K562 (cell line): ENCODE measurements around the gene SARS2. TPM values are rescaled to one million over a fixed set of nuclear protein-coding genes. Genes with fewer than 3 reads are reported as not detected.

ENCODE experiments used
- ATF1 ChIP-seq, 2 experiments: fragments of 450-650 bp in 1 of 2; IDR thresholded peaks; 2 replicates each; pipeline ENCODE4 v1.6.1; 2016; ENCODE audit warnings: missing compliant biosample characterization in 1 of 2, missing genetic modification characterization in 1 of 2
- CBFB ChIP-seq: sonication (generic); formaldehyde crosslinking; IDR thresholded peaks from 2 replicates; pipeline ENCODE4 v1.4.0; 2020; ENCODE audit warnings: mild to moderate bottlenecking, missing genetic modification reagents
- CC2D1A ChIP-seq: fragments of 450-650 bp; IDR thresholded peaks from 2 replicates; pipeline ENCODE4 v1.6.1; 2017; ENCODE audit warnings: mild to moderate bottlenecking
- ELK3 ChIP-seq: fragments of 450-650 bp; formaldehyde crosslinking; IDR thresholded peaks from 2 replicates; pipeline ENCODE4 v1.4.0; 2020; ENCODE audit warnings: mild to moderate bottlenecking
- EP400 ChIP-seq: fragments of 450-650 bp; IDR thresholded peaks from 2 replicates; pipeline ENCODE4 v1.6.1; 2017; ENCODE audit warnings: antibody characterized with exemption, mild to moderate bottlenecking, moderate library complexity
- GTF2A2 ChIP-seq: IDR thresholded peaks from 2 replicates; pipeline ENCODE4 v1.6.1; 2016; ENCODE audit warnings: mild to moderate bottlenecking, missing genetic modification characterization, missing compliant biosample characterization
- HDAC8 ChIP-seq: fragments of 450-650 bp; IDR thresholded peaks from 2 replicates; pipeline ENCODE4 v1.6.1; 2016; ENCODE audit warnings: mild to moderate bottlenecking, missing genetic modification characterization, moderate library complexity, missing compliant biosample characterization
- JUND ChIP-seq, 2 experiments: IDR thresholded peaks; 2 replicates in 1 of 2; 3 replicates in 1 of 2; pipeline ENCODE4 v1.6.1; 2011; ENCODE audit warnings: borderline replicate concordance in 2 of 2, low read depth in 2 of 2, low read length in 2 of 2, improper control_type of control experiment in 1 of 2, missing biosample characterization in 1 of 2, missing genetic modification characterization in 1 of 2, missing genetic modification reagents in 1 of 2
- LARP7 ChIP-seq: fragments of 450-650 bp; IDR thresholded peaks from 2 replicates; pipeline ENCODE4 v1.6.1; 2016
- PML ChIP-seq: IDR thresholded peaks from 2 replicates; pipeline ENCODE4 v1.6.1; 2012; ENCODE audit warnings: low read length, inconsistent platforms
- POLR3G ChIP-seq: IDR thresholded peaks from 2 replicates; pipeline ENCODE4 v1.6.1; 2011; ENCODE audit not compliant: insufficient read length, insufficient replicate concordance; ENCODE audit errors: extremely low read depth
- ZKSCAN8 ChIP-seq: fragments of 200-800 bp; sonication (Bioruptor generic); IDR thresholded peaks from 2 replicates; pipeline ENCODE4 v1.6.1; 2016; ENCODE audit warnings: missing genetic modification characterization, missing compliant biosample characterization
- ZNF280B ChIP-seq: fragments of 250-450 bp; sonication (Bioruptor Pico); IDR thresholded peaks from 2 replicates; pipeline ENCODE4 v1.5.1; 2021; ENCODE audit warnings: mild to moderate bottlenecking
- ZNF408 ChIP-seq: fragments of 250-450 bp; sonication (Bioruptor Pico); IDR thresholded peaks from 2 replicates; pipeline ENCODE4 v1.4.0; 2020; ENCODE audit warnings: low read depth, mild to moderate bottlenecking, moderate library complexity
- ZNF431 ChIP-seq: sonication (generic); formaldehyde crosslinking; IDR thresholded peaks from 2 replicates; pipeline ENCODE4 v1.8.0; 2022; ENCODE audit warnings: mild to moderate bottlenecking, missing genetic modification reagents
- ZNF551 ChIP-seq: fragments of 250-450 bp; sonication (Bioruptor Pico); IDR thresholded peaks from 2 replicates; pipeline ENCODE4 v1.5.0; 2021; ENCODE audit warnings: mild to moderate bottlenecking, moderate library complexity
- ZNF609 ChIP-seq: sonication (generic); formaldehyde crosslinking; IDR thresholded peaks from 2 replicates; pipeline ENCODE4 v1.8.1; 2023; ENCODE audit warnings: missing genetic modification reagents, mild to moderate bottlenecking, borderline replicate concordance
- ZNF644 ChIP-seq: fragments of 200-800 bp; sonication (Bioruptor generic); IDR thresholded peaks from 2 replicates; pipeline ENCODE4 v1.6.1; 2016; ENCODE audit warnings: low read depth, missing genetic modification characterization, missing compliant biosample characterization
- polyA plus RNA-seq, 8 experiments: library from polyadenylated mRNA; depleted of rRNA in 4 of 8; stranded (reverse) in 5 of 8; unstranded in 3 of 8; fragments of >200 nt; fragmentation: Nextera tagmentation in 2 of 8; fragmentation: Illumina TruSeq in 1 of 8; extraction: Ambion mirVana in 2 of 8; extraction: Trizol in 1 of 8; gene quantifications; 2 replicates each; pipeline versions ENCODE4 v1.2.1 to v1.2.3, GENCODE V29; 2011 to 2014; ENCODE audit warnings: inconsistent platforms in 1 of 8, missing spikeins in 1 of 8
- total RNA-seq, 7 experiments: library from RNA; depleted of rRNA in 6 of 7; stranded (reverse); fragments of >200 nt in 6 of 7; fragmentation: Illumina TruSeq in 2 of 7; extraction: Trizol in 2 of 7; gene quantifications; 2 replicates each; pipeline versions ENCODE4 v1.2.1 to v1.2.3, GENCODE V29; 2011 to 2021; ENCODE audit warnings: low replicate concordance in 1 of 7
- TF ChIP-seq, protein P1 (sequence below): fragments of 450-650 bp; IDR thresholded peaks from 2 replicates; pipeline ENCODE4 v1.6.1; 2016; ENCODE audit warnings: borderline replicate concordance

The SARS2 gene
- total and polyA plus RNA-seq, 9 of the 15 experiments (the other 6 are each of a cell fraction or from before 2014, with no cell fraction given): 3.1 to 59.1 (median 31.7) TPM

GRCh38 chr19:38899447-38900201, 30.9 kb downstream of the SARS2 start, which contains the start of the genes NFKBIB and SIRT2 (continued):
- TF ChIP-seq ELK3 (CRISPR knock-in tag) (no peak), ZNF609 (CRISPR knock-in tag) (no peak), CBFB (CRISPR knock-in tag) (no peak), CC2D1A (no peak), GTF2A2 (no peak), ZNF280B (CRISPR knock-in tag) (no peak), POLR3G (no peak), EP400 (peak; percentile 80), ZNF431 (CRISPR knock-in tag) (no peak), PML (no peak), ZNF551 (CRISPR knock-in tag) (no peak), ZNF408 (CRISPR knock-in tag) (no peak), ATF1 (CRISPR knock-in tag; IDR thresholded peaks at IDR 0.05) (peak; percentile 68), ATF1 (tag; IDR thresholded peaks at IDR 0.05) (peak; percentile 99), HDAC8 (tag) (no peak), LARP7 (no peak), ZKSCAN8 (CRISPR knock-in tag) (no peak), JUND (IDR thresholded peaks at IDR 0.05; ENCODE audit: borderline replicate concordance, low read depth, low read length) (peak; percentile 57), JUND (tag; IDR thresholded peaks at IDR 0.05; ENCODE audit: borderline replicate concordance, low read depth, low read length) (peak; percentile 14; the same call in 1 of the 3 replicates), ZNF644 (peak; percentile 87)
- TF ChIP-seq, protein P1, sequence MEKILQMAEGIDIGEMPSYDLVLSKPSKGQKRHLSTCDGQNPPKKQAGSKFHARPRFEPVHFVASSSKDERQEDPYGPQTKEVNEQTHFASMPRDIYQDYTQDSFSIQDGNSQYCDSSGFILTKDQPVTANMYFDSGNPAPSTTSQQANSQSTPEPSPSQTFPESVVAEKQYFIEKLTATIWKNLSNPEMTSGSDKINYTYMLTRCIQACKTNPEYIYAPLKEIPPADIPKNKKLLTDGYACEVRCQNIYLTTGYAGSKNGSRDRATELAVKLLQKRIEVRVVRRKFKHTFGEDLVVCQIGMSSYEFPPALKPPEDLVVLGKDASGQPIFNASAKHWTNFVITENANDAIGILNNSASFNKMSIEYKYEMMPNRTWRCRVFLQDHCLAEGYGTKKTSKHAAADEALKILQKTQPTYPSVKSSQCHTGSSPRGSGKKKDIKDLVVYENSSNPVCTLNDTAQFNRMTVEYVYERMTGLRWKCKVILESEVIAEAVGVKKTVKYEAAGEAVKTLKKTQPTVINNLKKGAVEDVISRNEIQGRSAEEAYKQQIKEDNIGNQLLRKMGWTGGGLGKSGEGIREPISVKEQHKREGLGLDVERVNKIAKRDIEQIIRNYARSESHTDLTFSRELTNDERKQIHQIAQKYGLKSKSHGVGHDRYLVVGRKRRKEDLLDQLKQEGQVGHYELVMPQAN: peak; percentile 89
